T-helper 1 cell treated with Interleukin-12 subunit alpha and Interleukin-12 subunit beta and Interleukin-4 antibody, amounts not matched to agents 30 μg/mL and 1 μg/mL, for 36 hours (primary cell): ENCODE results near the gene ACVR1.

Experiments used
- H3K27ac Mint-ChIP-seq: one replicate; pipeline ENCODE4 v1.8.0; 2021; ENCODE audit warnings: mild to moderate bottlenecking, mixed read lengths
- H3K27me3 Mint-ChIP-seq: one replicate; pipeline ENCODE4 v1.8.0; 2021; ENCODE audit warnings: low read depth, mixed read lengths
- H3K36me3 Mint-ChIP-seq: one replicate; pipeline ENCODE4 v1.8.0; 2021; ENCODE audit warnings: low read depth, mixed read lengths
- H3K4me1 Mint-ChIP-seq: one replicate; pipeline ENCODE4 v1.8.0; 2021; ENCODE audit warnings: low read depth, mixed read lengths
- H3K4me3 Mint-ChIP-seq: one replicate; pipeline ENCODE4 v1.8.0; 2021; ENCODE audit warnings: mild to moderate bottlenecking, moderate library complexity, mixed read lengths
- H3K9me3 Mint-ChIP-seq: one replicate; pipeline ENCODE4 v1.8.0; 2021; ENCODE audit warnings: mixed read lengths

Gene ACVR1

DNA sequence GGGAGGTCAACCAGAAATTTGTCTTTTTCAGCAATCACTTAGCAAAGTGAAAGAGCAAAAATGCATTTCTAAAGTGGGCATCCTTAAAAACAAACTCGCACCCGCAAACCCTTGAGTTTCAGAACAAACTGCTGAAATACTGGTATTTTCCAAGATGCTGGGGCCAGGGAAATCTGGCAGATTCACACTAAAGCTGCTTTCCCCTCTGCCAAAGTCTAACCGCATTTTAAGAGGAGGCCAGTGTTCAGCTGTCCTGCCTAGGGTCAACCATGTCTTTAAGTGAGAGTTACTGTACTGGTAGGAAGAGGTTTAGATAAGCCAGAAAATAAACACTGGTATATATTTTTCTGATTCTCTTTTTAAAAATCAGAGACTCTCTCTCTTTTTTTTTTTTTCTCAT is 55.9 kb downstream of the ACVR1 start:
- Mint-ChIP-seq H3K27me3 (no peaks in the 10 kb centered on the region), H3K36me3 (peaks cover 31% of the 10 kb centered on the region), H3K27ac (no peak overlapping the region), H3K4me3 (no peak overlapping the region), H3K9me3 (no peaks in the 10 kb centered on the region), H3K4me1 (peaks cover 11% of the 10 kb centered on the region)

DNA sequence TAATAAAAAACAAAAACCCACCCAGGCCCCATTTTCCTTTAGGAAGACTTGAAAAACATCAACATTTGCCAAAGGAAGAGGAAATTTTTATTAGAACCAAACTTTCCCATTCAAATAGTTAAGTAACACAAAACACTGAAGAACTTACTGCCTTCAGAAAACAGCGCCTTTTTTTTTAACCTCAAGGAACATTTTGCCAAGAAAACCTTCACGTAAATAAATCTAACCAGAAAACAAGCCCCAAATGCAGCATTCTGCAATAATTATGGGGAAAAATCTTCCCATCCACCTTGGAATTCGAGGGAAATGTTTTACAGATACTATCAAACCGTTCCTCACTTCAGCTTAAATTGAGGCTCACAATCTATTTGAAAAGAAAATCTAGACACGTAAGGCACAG is 56.4 kb downstream of the ACVR1 start:
- Mint-ChIP-seq H3K27me3 (no peaks in the 10 kb centered on the region), H3K4me1 (peaks cover 10% of the 10 kb centered on the region), H3K9me3 (no peaks in the 10 kb centered on the region), H3K36me3 (peaks cover 27% of the 10 kb centered on the region), H3K27ac (no peak overlapping the region), H3K4me3 (no peak overlapping the region)

DNA sequence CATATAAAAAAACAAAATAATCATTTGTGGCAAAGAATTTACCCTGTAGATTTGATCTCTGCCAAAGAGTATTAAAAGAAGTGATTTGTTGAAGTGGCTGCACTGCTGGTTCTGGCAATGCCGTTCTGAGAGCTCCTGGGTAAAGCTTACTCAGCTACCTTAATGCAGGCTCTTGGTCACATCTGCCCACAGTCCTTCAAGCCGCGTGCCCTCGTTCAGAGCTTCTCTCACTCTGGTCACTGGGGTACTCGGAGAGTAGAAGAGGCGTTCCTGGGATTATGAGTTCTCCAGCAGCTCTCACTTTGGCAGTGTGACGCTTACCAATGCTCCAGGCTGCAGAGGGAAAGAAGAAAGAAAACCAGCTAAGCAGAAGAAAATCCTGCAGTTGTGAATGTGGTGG is 57.9 kb downstream of the ACVR1 start:
- H3K4me3 Mint-ChIP-seq = no peak overlapping the region
- H3K27me3 Mint-ChIP-seq = no peaks in the 10 kb centered on the region
- peaks cover 10% of the 10 kb centered on the region for H3K4me1 Mint-ChIP-seq
- no peak overlapping the region for H3K27ac Mint-ChIP-seq
- H3K9me3 Mint-ChIP-seq = no peaks in the 10 kb centered on the region
- H3K36me3 Mint-ChIP-seq = peaks cover 27% of the 10 kb centered on the region

DNA sequence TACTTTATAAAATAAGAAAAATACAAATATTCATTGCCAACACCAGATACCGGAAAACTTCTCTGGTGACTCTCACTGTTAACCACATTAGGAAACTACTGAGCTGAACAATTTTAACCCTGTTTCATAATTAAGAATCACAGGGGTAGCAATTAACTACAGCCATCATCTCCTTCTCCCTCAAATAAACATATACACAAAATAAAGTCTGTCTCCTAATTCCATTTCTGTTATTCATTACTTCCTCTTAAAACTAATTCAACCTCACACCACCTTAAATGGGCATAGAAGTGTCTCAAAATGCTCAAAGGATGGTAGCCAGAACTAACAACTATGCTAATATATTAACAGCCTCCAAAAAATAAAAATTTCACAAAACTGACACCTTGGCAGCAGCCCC is 60.7 kb downstream of the ACVR1 start:
- Mint-ChIP-seq H3K4me3 (no peak overlapping the region), H3K36me3 (peaks cover 34% of the 10 kb centered on the region), H3K27ac (no peak overlapping the region), H3K4me1 (peaks cover 18% of the 10 kb centered on the region), H3K27me3 (no peaks in the 10 kb centered on the region), H3K9me3 (no peaks in the 10 kb centered on the region)

DNA sequence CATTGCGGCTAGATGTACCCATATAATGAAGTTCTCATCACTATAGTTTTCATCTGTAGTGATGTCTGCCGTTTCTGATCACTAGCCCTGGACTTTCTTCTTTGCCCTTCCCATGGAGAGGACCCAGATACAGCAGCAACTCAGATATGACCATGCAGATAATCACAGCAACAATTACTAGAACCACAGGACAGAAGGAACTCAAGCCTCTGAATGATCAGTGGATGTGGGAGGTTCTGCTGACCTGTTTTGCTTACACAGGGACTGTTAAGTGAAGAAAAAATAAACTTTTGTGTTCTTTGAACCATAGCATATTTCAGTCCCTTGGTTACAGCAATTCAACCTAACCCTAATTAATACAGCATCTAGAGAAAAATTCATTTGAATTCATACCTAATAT is 62.7 kb downstream of the ACVR1 start:
- no peaks in the 10 kb centered on the region for H3K27me3 Mint-ChIP-seq
- no peaks in the 10 kb centered on the region for H3K9me3 Mint-ChIP-seq
- H3K27ac Mint-ChIP-seq = no peak overlapping the region
- peaks cover 37% of the 10 kb centered on the region for H3K36me3 Mint-ChIP-seq
- no peak overlapping the region for H3K4me3 Mint-ChIP-seq
- peaks cover 16% of the 10 kb centered on the region for H3K4me1 Mint-ChIP-seq

DNA sequence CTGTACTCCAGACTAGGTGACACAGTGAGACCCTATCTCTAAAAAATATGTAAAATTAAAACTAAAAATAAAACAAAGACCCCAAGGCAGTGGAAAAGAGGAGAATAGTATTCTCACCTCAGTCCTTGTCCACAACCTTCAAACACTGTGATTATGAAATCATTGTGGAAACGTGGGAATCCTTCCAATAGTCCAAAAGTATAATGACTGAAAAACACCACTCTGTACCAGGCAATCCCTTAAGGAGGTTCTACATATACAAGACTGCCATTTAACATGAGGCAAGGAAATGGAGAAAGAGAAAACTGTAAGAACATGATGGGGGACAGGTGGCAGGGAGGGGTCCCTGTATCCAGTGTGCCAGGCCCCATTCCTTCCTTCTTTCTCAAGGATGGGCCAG is 66.1 kb downstream of the ACVR1 start:
- Mint-ChIP-seq H3K9me3 (no peaks in the 10 kb centered on the region), H3K27ac (no peak overlapping the region), H3K36me3 (peaks cover 20% of the 10 kb centered on the region), H3K4me1 (peaks cover 17% of the 10 kb centered on the region), H3K27me3 (no peaks in the 10 kb centered on the region), H3K4me3 (no peak overlapping the region)

DNA sequence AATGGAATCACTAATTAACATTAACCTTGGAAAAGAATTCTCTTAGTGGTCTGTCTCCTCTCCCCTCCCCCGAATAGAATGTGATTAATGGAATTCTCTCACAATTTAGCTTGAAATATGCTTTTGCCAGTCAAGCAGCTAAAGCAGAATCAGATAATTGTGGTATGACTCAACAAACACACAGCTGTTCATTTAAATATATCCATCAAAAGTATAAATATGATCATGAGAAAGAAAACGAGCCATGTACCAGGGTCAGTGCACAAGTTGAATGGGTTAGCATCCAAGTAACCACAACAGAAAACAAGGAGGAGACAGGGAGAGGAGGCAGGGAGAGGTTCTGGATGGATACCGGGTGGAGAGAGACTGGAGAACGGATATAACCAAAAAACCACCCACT is 66.9 kb downstream of the ACVR1 start:
- Mint-ChIP-seq H3K27me3 (no peaks in the 10 kb centered on the region), H3K4me3 (no peak overlapping the region), H3K4me1 (peaks cover 17% of the 10 kb centered on the region), H3K9me3 (no peaks in the 10 kb centered on the region), H3K27ac (no peak overlapping the region), H3K36me3 (peaks cover 20% of the 10 kb centered on the region)

DNA sequence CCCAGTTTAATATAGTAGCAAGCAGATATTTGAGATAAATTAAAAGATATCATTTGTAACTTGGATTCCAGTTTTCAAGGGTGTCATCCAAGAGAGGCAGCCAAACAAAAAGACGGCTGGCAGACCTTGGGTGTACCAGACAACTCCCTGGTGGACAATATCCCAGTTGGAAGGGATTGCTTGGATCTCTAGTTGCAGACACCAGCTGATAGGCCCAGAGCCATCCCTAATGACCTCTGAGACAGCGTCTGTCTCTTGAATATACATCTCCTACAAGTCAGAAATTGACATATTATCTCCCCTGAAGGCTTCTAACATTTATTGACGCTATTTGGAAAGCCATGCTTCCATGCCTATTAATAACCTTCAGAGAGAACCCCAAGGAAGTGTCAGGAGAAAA is 67.7 kb downstream of the ACVR1 start:
- H3K9me3 Mint-ChIP-seq = no peaks in the 10 kb centered on the region
- H3K4me1 Mint-ChIP-seq = peaks cover 17% of the 10 kb centered on the region
- H3K27ac Mint-ChIP-seq = no peak overlapping the region
- H3K4me3 Mint-ChIP-seq = no peak overlapping the region
- H3K27me3 Mint-ChIP-seq = no peaks in the 10 kb centered on the region
- H3K36me3 Mint-ChIP-seq = peaks cover 20% of the 10 kb centered on the region

DNA sequence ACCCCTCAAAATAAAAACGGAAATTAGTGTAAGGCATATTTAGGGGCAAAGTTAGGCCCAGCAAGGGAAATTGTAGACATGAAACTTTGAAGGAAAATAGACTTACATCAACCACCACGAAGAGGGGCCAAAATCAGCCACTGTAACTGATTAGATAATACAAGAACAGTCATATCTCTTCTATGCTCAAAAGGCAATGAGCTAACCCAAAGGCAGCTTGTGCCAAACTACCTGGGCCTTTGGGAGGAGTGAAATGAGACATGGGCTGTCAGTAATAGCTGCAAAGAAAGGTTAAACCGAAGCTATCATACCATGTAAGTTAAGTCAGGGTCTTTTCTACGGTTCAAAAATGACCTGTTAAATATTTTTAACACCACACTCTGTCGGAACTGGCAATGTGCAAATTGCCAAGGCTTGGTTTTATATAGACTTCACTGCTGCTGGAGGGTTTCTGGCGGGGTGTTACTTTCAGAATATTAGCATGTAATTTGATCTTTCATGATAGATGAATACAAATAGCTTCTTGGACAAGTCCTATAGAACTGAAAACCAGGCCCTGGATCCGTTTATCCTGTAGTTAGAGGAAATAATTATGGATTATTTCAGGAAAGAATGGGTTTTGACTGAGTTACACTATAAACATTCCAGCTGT is 69.6 kb downstream of the ACVR1 start:
- Mint-ChIP-seq H3K9me3 (no peaks in the 10 kb centered on the region), H3K36me3 (peaks cover 14% of the 10 kb centered on the region), H3K27me3 (no peaks in the 10 kb centered on the region), H3K27ac (no peak overlapping the region), H3K4me3 (no peak overlapping the region), H3K4me1 (peaks cover 13% of the 10 kb centered on the region)

DNA sequence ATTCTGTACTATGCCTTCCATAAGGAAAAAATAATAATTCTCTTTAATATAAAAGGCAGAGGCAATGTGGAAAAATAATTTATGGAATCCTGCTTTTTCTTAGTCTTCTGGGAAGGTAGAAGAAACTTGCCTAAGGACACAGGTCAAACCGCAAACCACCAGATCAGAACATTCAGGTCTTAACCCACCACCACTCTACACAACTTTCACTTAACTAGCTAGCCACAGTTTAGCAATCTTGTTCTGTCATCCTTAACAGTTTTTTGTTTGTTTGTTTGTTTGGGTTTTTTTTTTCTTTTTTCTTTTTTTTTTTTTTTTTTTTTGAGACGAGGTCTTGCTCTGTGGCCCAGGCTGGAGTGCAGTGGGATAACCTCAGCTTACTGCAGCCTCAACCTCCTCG is 70.6 kb downstream of the ACVR1 start:
- H3K9me3 Mint-ChIP-seq = no peaks in the 10 kb centered on the region
- H3K4me1 Mint-ChIP-seq = peaks cover 6% of the 10 kb centered on the region
- peaks cover 10% of the 10 kb centered on the region for H3K36me3 Mint-ChIP-seq
- H3K27me3 Mint-ChIP-seq = no peaks in the 10 kb centered on the region
- no peak overlapping the region for H3K4me3 Mint-ChIP-seq
- H3K27ac Mint-ChIP-seq = no peak overlapping the region

DNA sequence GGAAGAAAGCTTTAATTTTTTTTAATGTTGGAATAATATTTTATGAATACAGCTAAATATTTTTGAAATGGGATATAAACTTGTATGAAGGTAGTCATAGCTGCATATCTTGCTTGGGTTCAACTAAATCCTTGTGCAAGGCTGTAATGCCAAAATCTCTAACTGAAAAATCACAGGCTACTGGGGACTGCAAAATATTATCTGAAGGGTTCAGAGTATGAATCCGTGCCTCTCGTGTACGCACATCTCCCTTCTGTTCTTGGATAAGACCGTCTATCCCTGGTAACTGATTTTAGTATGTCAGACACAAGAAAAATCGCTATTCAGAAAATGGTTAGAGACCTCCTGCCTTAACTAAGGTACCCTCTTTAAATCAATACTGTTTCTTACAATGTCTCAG is 71.8 kb downstream of the ACVR1 start:
- Mint-ChIP-seq H3K4me1 (peaks cover 5% of the 10 kb centered on the region), H3K27me3 (no peaks in the 10 kb centered on the region), H3K4me3 (no peak overlapping the region), H3K9me3 (no peaks in the 10 kb centered on the region), H3K27ac (no peak overlapping the region), H3K36me3 (peaks cover 11% of the 10 kb centered on the region)

DNA sequence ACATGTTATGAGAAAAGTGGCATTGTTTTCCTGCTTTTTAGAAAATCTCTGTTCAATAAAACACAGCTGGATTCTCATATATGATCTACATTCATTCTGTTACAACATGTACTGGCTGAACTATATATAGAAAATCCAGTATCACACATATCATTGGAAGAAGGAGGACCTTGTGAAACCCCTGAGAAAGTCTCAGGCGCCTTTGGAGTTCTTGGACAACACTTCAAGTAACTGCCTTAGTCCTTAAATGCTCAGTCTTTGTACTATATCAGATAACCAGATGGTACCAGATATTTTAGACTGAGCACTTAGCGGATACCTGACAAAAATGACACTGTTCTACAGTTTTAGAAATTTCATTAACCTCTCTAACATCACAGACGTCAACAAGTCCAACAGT is 72.2 kb downstream of the ACVR1 start:
- H3K4me1 Mint-ChIP-seq = peaks cover 6% of the 10 kb centered on the region
- no peak overlapping the region for H3K4me3 Mint-ChIP-seq
- H3K27me3 Mint-ChIP-seq = no peaks in the 10 kb centered on the region
- peaks cover 10% of the 10 kb centered on the region for H3K36me3 Mint-ChIP-seq
- no peaks in the 10 kb centered on the region for H3K9me3 Mint-ChIP-seq
- H3K27ac Mint-ChIP-seq = no peak overlapping the region

DNA sequence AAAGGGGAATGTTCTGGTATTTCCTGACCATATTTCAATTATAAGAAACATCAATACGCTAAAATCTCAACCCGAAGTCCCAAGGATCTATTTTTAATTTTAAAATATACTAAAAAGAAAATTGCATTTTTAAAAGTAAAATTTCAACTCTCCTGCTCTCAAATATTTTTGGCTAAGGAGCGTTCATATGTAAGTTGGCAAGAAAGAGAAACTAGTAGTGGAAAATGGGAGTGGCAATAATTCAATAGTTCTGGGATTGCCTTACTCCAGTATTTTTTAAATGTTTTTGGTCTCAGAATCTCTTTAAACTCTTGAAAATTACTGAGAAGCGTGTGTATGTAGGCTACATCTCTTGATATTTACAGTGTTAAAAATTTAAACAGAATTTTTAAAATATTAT is 72.7 kb downstream of the ACVR1 start:
- Mint-ChIP-seq H3K4me1 (peaks cover 6% of the 10 kb centered on the region), H3K27me3 (no peaks in the 10 kb centered on the region), H3K4me3 (no peak overlapping the region), H3K27ac (no peak overlapping the region), H3K9me3 (no peaks in the 10 kb centered on the region), H3K36me3 (peaks cover 10% of the 10 kb centered on the region)

DNA sequence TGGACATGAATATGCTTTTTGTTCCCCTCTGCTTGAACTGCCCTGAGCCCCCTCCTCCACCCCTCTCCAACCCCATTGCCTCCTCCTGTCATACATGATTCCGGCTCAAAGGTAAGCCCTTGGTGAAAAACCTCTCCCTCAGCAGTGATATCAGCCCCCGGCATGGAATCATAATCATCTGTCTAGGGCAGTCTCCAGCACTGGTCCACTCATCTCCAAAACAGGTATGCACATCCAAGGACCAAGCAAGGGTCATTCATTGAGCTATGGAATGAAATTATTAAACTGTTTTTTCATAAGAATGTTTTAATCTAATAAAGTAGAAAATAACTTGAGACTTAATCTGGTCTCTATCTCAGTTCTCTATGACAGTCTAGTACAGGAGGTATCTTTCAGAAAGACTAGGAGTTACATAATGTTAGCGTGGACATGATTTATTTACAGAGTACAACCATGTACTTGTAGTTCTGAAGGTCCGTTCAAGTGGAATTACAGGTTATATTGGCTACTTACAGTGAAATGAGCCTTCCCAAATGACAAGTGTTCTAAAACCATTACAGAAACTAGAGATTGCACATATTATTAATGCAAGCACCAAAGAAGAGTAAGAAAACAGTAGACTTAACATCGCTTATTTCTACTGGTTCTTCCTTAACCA is 75.2 kb downstream of the ACVR1 start:
- Mint-ChIP-seq H3K36me3 (peaks cover 15% of the 10 kb centered on the region), H3K4me1 (peaks cover 2% of the 10 kb centered on the region), H3K27me3 (no peaks in the 10 kb centered on the region), H3K9me3 (no peaks in the 10 kb centered on the region), H3K27ac (no peak overlapping the region), H3K4me3 (no peak overlapping the region)

DNA sequence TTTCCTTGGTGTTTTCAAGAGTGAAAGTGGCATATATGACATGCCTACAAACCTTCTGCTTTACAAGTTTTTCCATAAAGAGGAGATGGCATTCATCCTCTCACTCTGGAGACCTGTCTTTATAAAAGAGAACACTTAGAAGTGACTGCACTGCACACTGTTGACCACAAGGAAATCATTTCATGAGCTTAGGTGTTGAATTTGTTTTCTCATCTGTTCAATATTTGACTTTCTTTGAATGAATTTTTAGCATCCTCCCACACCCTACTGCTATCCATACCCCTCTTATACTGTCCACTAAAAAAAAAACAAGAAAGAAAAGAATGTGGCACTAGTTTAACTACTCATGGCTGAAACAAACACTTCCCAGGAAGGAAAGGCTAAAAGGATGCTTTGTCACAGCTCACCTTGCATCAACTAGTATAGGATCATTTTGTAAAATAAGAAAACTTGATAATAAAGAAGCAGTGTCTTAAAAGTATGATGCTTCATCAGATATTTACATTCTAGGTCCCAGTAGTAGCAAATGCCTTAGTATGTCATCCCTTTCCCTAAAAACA is 83.0 kb downstream of the ACVR1 start:
- Mint-ChIP-seq H3K27me3 (no peaks in the 10 kb centered on the region), H3K9me3 (no peaks in the 10 kb centered on the region), H3K4me1 (peaks cover 9% of the 10 kb centered on the region), H3K27ac (no peak overlapping the region), H3K36me3 (peaks cover 10% of the 10 kb centered on the region), H3K4me3 (no peak overlapping the region)
